ENCODE data around the gene JMJD1C. TPM values are rescaled to one million over a fixed set of nuclear protein-coding genes. Genes with fewer than 3 reads are reported as not detected.

The JMJD1C gene
- total RNA-seq, 2 experiments from 2014 or later, result 389 to 399 TPM

- H3K4me1 ChIP-seq (ENCODE audit: insufficient read depth, low read length), result peaks cover 5% of the 10 kb centered on the region
- CTCF ChIA-PET, result interaction anchor here (0.8 to 2.7 kb wide), 5 partner anchors 14 to 631 kb away, joined by 3 to 16 read pairs (median 3); no protein-coding TSS in a partner anchor
- peaks cover 25% of the 10 kb centered on the region for H3K4me1 Mint-ChIP-seq (ENCODE audit: low read depth)
- ATAC-seq (ENCODE audit: poor library complexity) (no peak), DNase-seq (peak in 3 of 14 experiments; percentile 38 to 63 (median 40))
- peak overlapping the region; percentile 83 for H3K4me3 ChIP-seq (ENCODE audit: low read length)
- intact Hi-C loops (cut with DNase I, micrococcal nuclease), result loop anchor here (2.0 to 5.0 kb wide), 7 partner anchors 15 to 361 kb away; partner anchors contain the start of gene NRBF2 (in 1 of the 2)
- POLR2A ChIA-PET, result interaction anchor here (0.5 to 4.3 kb wide), 16 partner anchors 8 to 1162 kb away, joined by 3 to 54 read pairs (median 6); partner anchors contain the start of genes JMJD1C, NRBF2 and REEP3
- H3K27me3 Mint-ChIP-seq, result no peaks in the 10 kb centered on the region
- H3K4me3 Mint-ChIP-seq, result peak overlapping the region; percentile 98
- no peaks in the 10 kb centered on the region for H3K27me3 ChIP-seq (ENCODE audit: control insufficient read depth in 1 of 2, insufficient read depth in 2 of 2, low read length in 2 of 2)
- H3K27ac ChIP-seq (ENCODE audit: low read depth in 1 of 2, low read length in 2 of 2), result peak overlapping the region; percentile 82 to 94
- TF ChIP-seq CTCF (IDR thresholded peaks at IDR 0.05), result no peak
- no peaks in the 10 kb centered on the region for H3K9me3 ChIP-seq (ENCODE audit: control insufficient read depth in 1 of 2, insufficient read depth in 1 of 2, low read length in 2 of 2)
- peaks cover 4% of the 10 kb centered on the region for H3K36me3 ChIP-seq (ENCODE audit: insufficient read depth, low read length)
- peaks cover 41% of the 10 kb centered on the region for H3K36me3 Mint-ChIP-seq (ENCODE audit: low read depth)
- no peaks in the 10 kb centered on the region for H3K9me3 Mint-ChIP-seq
- H3K27ac Mint-ChIP-seq, result peak overlapping the region; percentile 98
Observed at GRCh38 chr10:63267414-63268148, 198.2 kb downstream of the JMJD1C start.

- H3K27me3 Mint-ChIP-seq, result no peaks in the 10 kb centered on the region
- ChIA-PET POLR2A (interaction anchor here (0.5 to 4.3 kb wide), 10 partner anchors 10 to 363 kb away, joined by 3 to 54 read pairs (median 6); partner anchors contain the start of gene REEP3), CTCF (interaction anchor here (0.8 to 1.7 kb wide), 4 partner anchors 13 to 630 kb away, joined by 3 read pairs; no protein-coding TSS in a partner anchor)
- peaks cover 33% of the 10 kb centered on the region for H3K4me1 Mint-ChIP-seq (ENCODE audit: low read depth)
- H3K27ac Mint-ChIP-seq, result peak overlapping the region; percentile 98
- TF ChIP-seq CTCF (IDR thresholded peaks at IDR 0.05), result no peak
- H3K36me3 ChIP-seq (ENCODE audit: insufficient read depth, low read length), result peaks cover 5% of the 10 kb centered on the region
- H3K36me3 Mint-ChIP-seq (ENCODE audit: low read depth), result peaks cover 47% of the 10 kb centered on the region
- no peaks in the 10 kb centered on the region for H3K27me3 ChIP-seq (ENCODE audit: control insufficient read depth in 1 of 2, insufficient read depth in 2 of 2, low read length in 2 of 2)
- peak overlapping the region; percentile 98 for H3K4me3 Mint-ChIP-seq
- ATAC-seq (ENCODE audit: poor library complexity) (no peak), DNase-seq (peak in 1 of 14 experiments; percentile 30)
- no peaks in the 10 kb centered on the region for H3K9me3 Mint-ChIP-seq
- intact Hi-C loops (cut with DNase I, micrococcal nuclease), result loop anchor here (2.0 to 5.0 kb wide), 2 partner anchors 14 to 134 kb away; partner anchors contain the start of gene NRBF2 (in 1 of the 2)
- peak overlapping the region; percentile 21 to 94 for H3K27ac ChIP-seq (ENCODE audit: low read depth in 1 of 2, low read length in 2 of 2)
- peaks cover 5% of the 10 kb centered on the region for H3K4me1 ChIP-seq (ENCODE audit: insufficient read depth, low read length)
- no peaks in the 10 kb centered on the region for H3K9me3 ChIP-seq (ENCODE audit: control insufficient read depth in 1 of 2, insufficient read depth in 1 of 2, low read length in 2 of 2)
- H3K4me3 ChIP-seq (ENCODE audit: low read length), result peak overlapping the region; percentile 83
Observed at GRCh38 chr10:63266391-63267316, 199.1 kb downstream of the JMJD1C start.

Measured in CD4-positive, alpha-beta T cell (primary cell).